GM12878 (cell line): Measurements from ENCODE around the gene S100A14. TPM values are rescaled to one million over a fixed set of nuclear protein-coding genes. Genes with fewer than 3 reads are reported as not detected.

ENCODE experiments used
- ASH2L ChIP-seq: fragments of 300-600, 200-600 bp; sonication (generic); IDR thresholded peaks from 2 replicates; pipeline ENCODE4 v1.6.1; 2017; ENCODE audit warnings: low read depth, mild to moderate bottlenecking, borderline replicate concordance
- BHLHE40 ChIP-seq, 2 experiments: fragments of 450-650 bp in 1 of 2; IDR thresholded peaks; 2 replicates each; pipeline ENCODE4 v1.6.1; 2011 to 2017; ENCODE audit warnings: low read depth in 2 of 2, borderline replicate concordance in 1 of 2, improper control_type of control experiment in 1 of 2, low read length in 1 of 2, mild to moderate bottlenecking in 1 of 2
- ETV6 ChIP-seq, 2 experiments: fragments of 450-650 bp in 1 of 2; IDR thresholded peaks in 1 of 2; conservative IDR thresholded peaks in 1 of 2; 2 replicates each; pipeline ENCODE4 v1.6.1; 2014; ENCODE audit warnings: antibody characterized with exemption in 1 of 2, borderline replicate concordance in 1 of 2, low read depth in 1 of 2, mild to moderate bottlenecking in 1 of 2, moderate library complexity in 1 of 2
- IRF5 ChIP-seq: fragments of 450-650 bp; IDR thresholded peaks from 2 replicates; pipeline ENCODE4 v1.6.1; 2017; ENCODE audit warnings: borderline replicate concordance
- PML ChIP-seq: IDR thresholded peaks from 2 replicates; pipeline ENCODE4 v1.6.1; 2012; ENCODE audit warnings: low read length, inconsistent platforms
- RAD21 ChIP-seq: IDR thresholded peaks from 2 replicates; pipeline ENCODE4 v1.6.1; 2011; ENCODE audit warnings: mild to moderate bottlenecking, low read depth, low read length, moderate library complexity; ENCODE audit not compliant: insufficient read depth
- RCOR1 ChIP-seq: conservative IDR thresholded peaks from 2 replicates; pipeline ENCODE4 v1.6.1; 2012; ENCODE audit warnings: low read depth, low read length, improper control_type of control experiment
- SMAD1 ChIP-seq: fragments of 450-650 bp; IDR thresholded peaks from 2 replicates; pipeline ENCODE4 v1.6.1; 2018; ENCODE audit warnings: mild to moderate bottlenecking, low read depth; ENCODE audit not compliant: partially characterized antibody
- ZBTB33 ChIP-seq: fragments of 450-650 bp; IDR thresholded peaks from 2 replicates; pipeline ENCODE4 v1.6.1; 2017; ENCODE audit warnings: mild to moderate bottlenecking
- ZBTB4 ChIP-seq: fragments of 450-650 bp; formaldehyde crosslinking; IDR thresholded peaks from 2 replicates; pipeline ENCODE4 v1.4.0; 2022; ENCODE audit warnings: mild to moderate bottlenecking, moderate library complexity
- ZNF592 ChIP-seq: fragments of 450-650 bp; IDR thresholded peaks from 2 replicates; pipeline ENCODE4 v1.6.1; 2017; ENCODE audit warnings: mild to moderate bottlenecking, moderate library complexity
- polyA plus RNA-seq, 11 experiments: library from polyadenylated mRNA; depleted of rRNA in 4 of 11; unstranded in 6 of 11; stranded (reverse) in 5 of 11; fragments of >200 nt; fragmentation: Nextera tagmentation in 4 of 11; fragmentation: Illumina TruSeq in 1 of 11; extraction: Ambion mirVana in 4 of 11; extraction: Trizol in 1 of 11; gene quantifications; 1 replicate in 1 of 11; 2 replicates in 10 of 11; pipeline versions ENCODE4 v1.2.1 to v1.2.3, GENCODE V29; 2011 to 2016; ENCODE audit warnings: inconsistent platforms in 2 of 11, missing spikeins in 2 of 11, low read depth in 1 of 11
- total RNA-seq, 4 experiments: library from RNA; depleted of rRNA in 3 of 4; stranded (reverse); fragments of >200 nt in 3 of 4; fragmentation: Illumina TruSeq in 1 of 4; extraction: Trizol in 1 of 4; gene quantifications; 2 replicates each; pipeline versions ENCODE4 v1.2.1 to v1.2.3, GENCODE V29; 2013 to 2021
- TF ChIP-seq, protein P1 (sequence below): fragments of 150-350 bp; IDR thresholded peaks from 2 replicates; pipeline ENCODE4 v1.6.1; 2016; ENCODE audit warnings: low read depth, low read length

Gene S100A14
- total and polyA plus RNA-seq, 10 of the 15 experiments (the other 5 are each of a cell fraction or from before 2014, with no cell fraction given) = 0.20 to 0.77 (median 0.45) TPM; not detected in 4

- TF ChIP-seq PML = peak; percentile 99
- TF ChIP-seq RAD21 = no peak
- TF ChIP-seq ZBTB33 = no peak
- TF ChIP-seq ASH2L = peak; percentile 77
- TF ChIP-seq IRF5 = no peak
- TF ChIP-seq, protein P1, sequence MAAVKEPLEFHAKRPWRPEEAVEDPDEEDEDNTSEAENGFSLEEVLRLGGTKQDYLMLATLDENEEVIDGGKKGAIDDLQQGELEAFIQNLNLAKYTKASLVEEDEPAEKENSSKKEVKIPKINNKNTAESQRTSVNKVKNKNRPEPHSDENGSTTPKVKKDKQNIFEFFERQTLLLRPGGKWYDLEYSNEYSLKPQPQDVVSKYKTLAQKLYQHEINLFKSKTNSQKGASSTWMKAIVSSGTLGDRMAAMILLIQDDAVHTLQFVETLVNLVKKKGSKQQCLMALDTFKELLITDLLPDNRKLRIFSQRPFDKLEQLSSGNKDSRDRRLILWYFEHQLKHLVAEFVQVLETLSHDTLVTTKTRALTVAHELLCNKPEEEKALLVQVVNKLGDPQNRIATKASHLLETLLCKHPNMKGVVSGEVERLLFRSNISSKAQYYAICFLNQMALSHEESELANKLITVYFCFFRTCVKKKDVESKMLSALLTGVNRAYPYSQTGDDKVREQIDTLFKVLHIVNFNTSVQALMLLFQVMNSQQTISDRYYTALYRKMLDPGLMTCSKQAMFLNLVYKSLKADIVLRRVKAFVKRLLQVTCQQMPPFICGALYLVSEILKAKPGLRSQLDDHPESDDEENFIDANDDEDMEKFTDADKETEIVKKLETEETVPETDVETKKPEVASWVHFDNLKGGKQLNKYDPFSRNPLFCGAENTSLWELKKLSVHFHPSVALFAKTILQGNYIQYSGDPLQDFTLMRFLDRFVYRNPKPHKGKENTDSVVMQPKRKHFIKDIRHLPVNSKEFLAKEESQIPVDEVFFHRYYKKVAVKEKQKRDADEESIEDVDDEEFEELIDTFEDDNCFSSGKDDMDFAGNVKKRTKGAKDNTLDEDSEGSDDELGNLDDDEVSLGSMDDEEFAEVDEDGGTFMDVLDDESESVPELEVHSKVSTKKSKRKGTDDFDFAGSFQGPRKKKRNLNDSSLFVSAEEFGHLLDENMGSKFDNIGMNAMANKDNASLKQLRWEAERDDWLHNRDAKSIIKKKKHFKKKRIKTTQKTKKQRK = no peak
- TF ChIP-seq RCOR1 = no peak
- TF ChIP-seq ZBTB4 = no peak
- TF ChIP-seq SMAD1 = peak; percentile 77
- peak; percentile 75 to 78 for TF ChIP-seq BHLHE40 (IDR thresholded peaks at IDR 0.05; ENCODE audit: borderline replicate concordance in 1 of 2, low read depth in 2 of 2, low read length in 1 of 2)
- TF ChIP-seq ETV6 (conservative IDR thresholded peaks at IDR 0.05 in 1 of 2, IDR thresholded peaks at IDR 0.05 in 1 of 2; ENCODE audit: borderline replicate concordance in 1 of 2, low read depth in 1 of 2) = peak in 1 of 2 experiments; percentile 69; a peak in 1 of 4 replicates
- no peak; the same call in 1 of the 2 replicates for TF ChIP-seq ZNF592
Observed at GRCh38 chr1:153633754-153634665, 17.9 kb upstream of the S100A14 start, which contains the start of gene CHTOP (continued).
